Fibroblast of villous mesenchyme (primary cell): ENCODE data around the gene ZFP92. TPM values are rescaled to one million over a fixed set of nuclear protein-coding genes. Genes with fewer than 3 reads are reported as not detected.

Experiments
- DNase-seq: peaks from one replicate; pipeline ENCODE4 v3.0.0-alpha.2; 2010; ENCODE audit warnings: low read depth
- H3K4me3 ChIP-seq: 2 replicates; pipeline ENCODE4 v1.5.1; 2011; ENCODE audit warnings: low read depth, mild to moderate bottlenecking, low read length
- CTCF ChIP-seq: IDR thresholded peaks from 2 replicates; pipeline ENCODE4 v1.5.1; 2012; ENCODE audit warnings: low read depth, mild to moderate bottlenecking, low read length; ENCODE audit not compliant: insufficient read depth
- total RNA-seq: library from RNA; depleted of rRNA; stranded (reverse); fragments of >200 nt; gene quantifications from 2 replicates; pipeline ENCODE4 v1.2.3, GENCODE V29; 2012

ZFP92 gene
- total RNA-seq, 1 donor, result 0.43 TPM

- DNase-seq, result no peak
- no peak for TF ChIP-seq CTCF
- H3K4me3 ChIP-seq, result no peak overlapping the region
Observed at GRCh38 chrX:153405426-153405825, 5.8 kb upstream of the ZFP92 start.

- no peak for DNase-seq
- H3K4me3 ChIP-seq, result no peak overlapping the region
- TF ChIP-seq CTCF, result no peak
Observed at GRCh38 chrX:153406011-153406410, 5.3 kb upstream of the ZFP92 start.

GRCh38 chrX:153406903-153407302 lies 4.4 kb upstream of the ZFP92 start:
- no peak overlapping the region for H3K4me3 ChIP-seq
- no peak for DNase-seq
- no peak for TF ChIP-seq CTCF

- no peak for TF ChIP-seq CTCF
Observed at GRCh38 chrX:153407736-153408135, 3.5 kb upstream of the ZFP92 start.

GRCh38 chrX:153408221-153408721 lies 3.0 kb upstream of the ZFP92 start:
- no peak for TF ChIP-seq CTCF
- no peak for DNase-seq
- H3K4me3 ChIP-seq, result no peak overlapping the region

More at GRCh38 chrX:153407736-153408135, 3.5 kb upstream of the ZFP92 start:
- H3K4me3 ChIP-seq, result no peak overlapping the region
- no peak for DNase-seq

GRCh38 chrX:153408871-153409351 lies 2.4 kb upstream of the ZFP92 start:
- no peak for DNase-seq
- no peak overlapping the region for H3K4me3 ChIP-seq
- no peak for TF ChIP-seq CTCF
